ENCODE data around the gene ST6GALNAC1. TPM values are rescaled to one million over a fixed set of nuclear protein-coding genes. Genes with fewer than 3 reads are reported as not detected.

Gene ST6GALNAC1
- total RNA-seq, 1 experiment from 2014 or later: not detected

GRCh38 chr17:76677406-76677805 lies 33.8 kb upstream of the ST6GALNAC1 start:
- no peak for DNase-seq (ENCODE audit: extremely low read depth, low read depth)

GRCh38 chr17:76676629-76677028 lies 33.1 kb upstream of the ST6GALNAC1 start:
- no peak for DNase-seq (ENCODE audit: extremely low read depth, low read depth)

- DNase-seq (ENCODE audit: extremely low read depth, low read depth): no peak
Observed at GRCh38 chr17:76675648-76676047, 32.1 kb upstream of the ST6GALNAC1 start.

DNA sequence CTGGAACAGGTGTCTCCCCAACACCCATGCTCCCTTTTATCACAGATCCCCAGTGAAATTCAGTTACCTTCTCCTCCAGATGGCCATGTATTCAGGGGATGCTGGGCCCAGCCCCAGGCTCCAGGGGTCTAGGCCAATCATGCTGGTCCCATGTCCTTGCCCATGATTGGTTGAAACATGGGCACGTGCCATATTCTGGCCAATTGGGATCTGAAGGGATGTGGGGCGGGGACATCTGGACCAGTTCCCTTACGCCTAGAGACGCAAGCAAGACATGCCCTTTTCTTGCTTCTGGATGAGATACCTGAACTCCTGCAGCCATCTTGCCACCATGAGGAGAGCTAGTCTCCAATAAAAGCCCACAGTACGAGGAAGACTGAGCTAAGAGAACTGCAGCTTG lies 31.0 kb upstream of the ST6GALNAC1 start:
- DNase-seq (ENCODE audit: extremely low read depth, low read depth): no peak

- no peak for DNase-seq (ENCODE audit: extremely low read depth, low read depth)
Observed at GRCh38 chr17:76673729-76674128, 30.2 kb upstream of the ST6GALNAC1 start.

GRCh38 chr17:76672892-76673291 lies 29.3 kb upstream of the ST6GALNAC1 start:
- DNase-seq (ENCODE audit: extremely low read depth, low read depth): no peak

DNA sequence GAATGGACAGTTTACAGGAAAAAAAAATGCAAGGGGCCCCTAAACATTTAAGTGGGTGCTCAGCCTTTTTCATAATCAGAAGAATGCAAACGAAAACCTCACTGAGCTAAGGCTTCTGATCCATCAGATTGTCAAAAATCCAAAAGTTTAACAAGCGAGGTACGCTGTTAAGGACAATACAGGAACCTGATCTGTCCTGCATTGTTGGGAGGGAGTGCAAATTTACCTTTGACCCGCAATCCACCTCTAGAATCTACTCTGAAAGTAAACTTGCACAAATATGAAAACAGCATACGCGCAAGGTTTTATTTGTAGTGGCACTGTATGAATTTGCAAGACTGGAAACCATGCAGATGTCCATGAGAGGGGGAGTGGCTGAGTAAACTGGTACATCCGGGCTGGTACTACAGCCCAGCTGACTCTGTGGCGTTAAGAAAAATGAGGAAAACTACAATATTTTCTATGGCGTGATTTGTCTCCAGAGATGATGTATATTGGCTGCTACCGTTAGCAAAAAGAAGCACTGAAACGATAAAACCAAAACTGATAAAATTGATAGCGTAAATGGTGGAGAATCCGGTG lies 28.8 kb upstream of the ST6GALNAC1 start:
- no peak for DNase-seq (ENCODE audit: extremely low read depth, low read depth)

- no peak for DNase-seq (ENCODE audit: extremely low read depth, low read depth)
Observed at GRCh38 chr17:76671912-76672262, 28.3 kb upstream of the ST6GALNAC1 start.

GRCh38 chr17:76671123-76671911 lies 27.8 kb upstream of the ST6GALNAC1 start:
- peak; percentile 100 for DNase-seq (ENCODE audit: extremely low read depth, low read depth)

DNA sequence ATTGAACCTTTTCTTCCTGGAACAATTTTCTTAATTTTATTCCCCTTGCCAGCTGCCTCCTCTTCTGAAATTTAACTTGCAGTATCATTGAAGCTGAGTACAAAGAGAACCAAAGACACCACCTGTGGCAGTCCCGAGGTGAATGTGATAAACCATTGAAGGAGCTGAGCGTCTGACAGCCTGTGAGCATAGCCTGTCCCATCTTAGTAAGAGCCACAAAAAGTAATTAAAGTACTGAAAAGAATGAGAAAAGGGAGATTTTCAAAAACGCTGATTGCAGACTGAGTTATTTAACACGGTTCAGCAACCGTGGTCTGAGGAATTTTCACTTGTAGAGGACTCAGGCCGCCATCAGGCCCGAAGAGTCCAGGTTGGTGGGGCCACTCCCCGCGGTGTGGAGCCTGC lies 27.2 kb upstream of the ST6GALNAC1 start:
- DNase-seq (ENCODE audit: extremely low read depth, low read depth): no peak

GRCh38 chr17:76670020-76670717 lies 26.6 kb upstream of the ST6GALNAC1 start:
- DNase-seq (ENCODE audit: extremely low read depth, low read depth): no peak

GRCh38 chr17:76667786-76668453 lies 24.4 kb upstream of the ST6GALNAC1 start:
- no peak for DNase-seq (ENCODE audit: extremely low read depth, low read depth)

DNA sequence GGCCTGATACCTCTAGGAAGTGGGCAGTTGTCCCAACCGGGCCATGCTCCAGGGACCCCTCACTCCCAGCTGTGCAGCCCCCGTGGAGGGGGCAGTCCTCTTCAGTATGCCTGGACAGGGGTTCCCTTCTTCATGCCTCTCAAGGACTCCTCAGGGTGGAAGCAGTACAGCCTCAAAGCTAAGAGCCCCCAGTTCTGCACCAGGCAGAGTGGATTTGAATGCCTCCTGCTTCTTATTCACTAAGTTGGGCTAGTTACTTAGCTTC lies 23.9 kb upstream of the ST6GALNAC1 start:
- no peak for DNase-seq (ENCODE audit: extremely low read depth, low read depth)

DNA sequence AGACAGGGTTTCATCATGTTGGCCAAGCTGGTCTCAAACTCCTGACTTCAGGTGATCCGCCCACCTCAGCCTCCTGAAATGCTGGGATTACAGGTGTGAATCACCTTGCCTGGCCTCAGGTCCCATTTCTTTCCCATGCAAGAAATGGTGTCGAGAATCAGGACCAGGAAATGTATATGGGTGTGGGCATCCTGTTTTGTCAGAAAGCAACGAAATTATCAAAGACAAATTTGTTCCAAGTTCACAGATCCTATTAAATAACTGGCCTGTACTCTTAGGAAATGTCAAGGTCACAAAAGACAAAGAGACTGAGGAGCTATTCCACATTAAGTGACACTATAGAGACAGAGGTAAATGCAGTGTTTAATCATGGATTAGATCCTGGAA lies 17.1 kb upstream of the ST6GALNAC1 start:
- DNase-seq (ENCODE audit: extremely low read depth, low read depth): no peak

DNA sequence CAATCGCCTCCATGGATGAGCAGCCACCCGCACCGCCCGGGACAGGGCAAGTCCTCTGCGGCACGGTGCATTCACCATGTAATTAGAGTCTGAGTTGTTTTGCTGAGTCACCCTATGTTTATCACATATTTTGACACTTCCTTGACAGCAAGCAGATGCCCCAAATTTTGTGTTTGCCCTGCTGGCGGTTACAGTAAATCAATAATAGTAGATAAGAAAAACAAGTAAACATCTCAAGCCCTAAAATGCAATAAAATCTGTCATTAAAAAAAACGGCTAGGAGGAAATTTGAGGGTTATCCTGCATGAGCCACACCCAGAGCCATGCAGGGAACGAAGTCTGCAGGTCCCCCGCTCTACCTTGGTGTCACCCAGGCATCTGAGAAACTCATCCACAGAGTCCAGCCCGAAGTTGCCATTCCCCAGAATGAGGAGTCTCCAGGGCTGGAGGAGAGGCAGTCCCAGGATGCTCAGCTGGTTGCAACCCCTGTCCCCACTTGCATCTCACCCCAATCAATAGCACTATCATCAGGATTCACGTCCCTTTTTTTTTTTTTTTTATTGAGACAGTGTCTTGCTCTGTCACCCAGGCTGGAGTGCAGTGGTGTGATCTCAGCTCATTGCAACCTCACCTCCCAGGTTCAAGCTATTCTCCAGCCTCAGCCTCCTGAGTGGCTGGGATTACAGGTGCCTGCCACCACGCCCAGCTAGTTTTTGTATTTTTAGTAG lies 16.5 kb upstream of the ST6GALNAC1 start:
- DNase-seq (ENCODE audit: extremely low read depth, low read depth): peak; percentile 45

GRCh38 chr17:76658242-76658662 lies 14.7 kb upstream of the ST6GALNAC1 start:
- DNase-seq (ENCODE audit: extremely low read depth, low read depth): no peak

- DNase-seq (ENCODE audit: extremely low read depth, low read depth): no peak
Observed at GRCh38 chr17:76657505-76658241, 14.1 kb upstream of the ST6GALNAC1 start.

DNA sequence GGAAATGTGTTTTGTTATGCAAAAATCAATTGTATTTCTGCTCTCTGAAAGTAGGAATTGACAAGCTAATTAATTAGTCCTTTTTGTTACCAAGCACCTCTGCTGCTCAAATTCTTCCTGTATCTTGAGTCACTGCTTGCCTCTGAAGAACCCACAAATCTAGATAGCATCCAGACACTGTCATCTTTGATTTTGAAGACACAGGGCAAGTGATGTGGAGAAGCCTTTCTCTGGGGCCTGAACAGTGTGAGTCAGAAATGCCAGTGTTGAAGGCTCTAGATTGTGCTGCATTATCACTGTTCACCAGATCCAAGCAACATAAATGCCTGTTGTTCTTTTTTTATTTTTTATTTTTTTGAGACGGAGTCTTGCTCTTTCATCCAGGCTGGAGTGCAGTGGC lies 10.9 kb upstream of the ST6GALNAC1 start:
- DNase-seq (ENCODE audit: extremely low read depth, low read depth): no peak

GRCh38 chr17:76650504-76650903 lies 6.9 kb upstream of the ST6GALNAC1 start:
- no peak for DNase-seq (ENCODE audit: extremely low read depth, low read depth)

DNA sequence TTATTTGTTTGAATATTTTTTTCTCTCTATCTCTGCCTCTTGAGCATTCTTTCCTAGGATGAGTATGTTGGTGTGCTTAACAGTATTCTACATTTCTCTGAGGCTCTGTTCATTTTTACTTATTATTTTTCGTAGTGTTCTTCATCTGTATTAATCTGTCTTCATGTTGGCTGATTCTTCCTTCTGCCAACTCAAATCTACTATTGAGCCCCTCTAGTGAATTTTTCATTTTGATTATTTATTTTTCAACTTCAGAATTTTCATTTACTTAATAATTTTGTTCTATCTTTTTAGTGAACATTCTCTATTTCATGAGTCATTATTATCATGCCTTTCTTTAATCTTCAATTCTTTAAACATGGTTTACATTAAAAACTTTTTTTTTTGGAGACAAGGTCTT lies 3.2 kb upstream of the ST6GALNAC1 start:
- no peak for DNase-seq (ENCODE audit: extremely low read depth, low read depth)

Measured in NCI-H460 (cell line).